Right atrium auricular region (tissue), 2 donors: ENCODE data around the gene GIPC3. TPM values are rescaled to one million over a fixed set of nuclear protein-coding genes. Genes with fewer than 3 reads are reported as not detected.

Source experiments
- DNase-seq: peaks from one replicate; pipeline ENCODE4 v3.0.0-alpha.2; 2019; ENCODE audit warnings: low spot score
- H3K27ac ChIP-seq, 2 donors: fragments of 200-600 bp; sonication (generic); 1 replicate in 1 of 2; 2 replicates in 1 of 2; pipeline ENCODE4 v1.5.1; 2016 to 2019
- H3K27me3 ChIP-seq, 2 donors: fragments of 200-600 bp; sonication (generic); one replicate each; pipeline versions ENCODE4 v1.5.1 to v1.6.0; 2017 to 2019
- H3K36me3 ChIP-seq: fragments of 200-600 bp; sonication (generic); one replicate; pipeline ENCODE4 v1.5.1; 2016
- H3K4me1 ChIP-seq, 2 donors: fragments of 200-600 bp; sonication (generic); one replicate each; pipeline versions ENCODE4 v1.5.1 to v1.6.0; 2017 to 2019
- H3K4me3 ChIP-seq, 2 donors: fragments of 200-600 bp; sonication (generic); 1 replicate in 1 of 2; 2 replicates in 1 of 2; pipeline ENCODE4 v1.5.1; 2017 to 2019; ENCODE audit warnings: mild to moderate bottlenecking in 1 of 2, moderate library complexity in 1 of 2
- H3K9me3 ChIP-seq, 2 donors: fragments of 200-600 bp; sonication (generic); one replicate each; pipeline ENCODE4 v1.5.1; 2019
- total RNA-seq, 2 donors: library from RNA; depleted of rRNA; stranded (reverse); fragments of >200 nt; gene quantifications; one replicate each; pipeline ENCODE4 v1.1.0, GENCODE V29; 2016
- TF ChIP-seq, protein P1 (sequence below), 2 donors: fragments of 200-600 bp; sonication (generic); IDR thresholded peaks; one replicate each; pipeline ENCODE4 v1.5.1; 2019; ENCODE audit warnings: antibody characterized with exemption in 2 of 2

The GIPC3 gene
- total RNA-seq, 2 donors from 2014 or later = 0.96 to 1.5 TPM

DNA sequence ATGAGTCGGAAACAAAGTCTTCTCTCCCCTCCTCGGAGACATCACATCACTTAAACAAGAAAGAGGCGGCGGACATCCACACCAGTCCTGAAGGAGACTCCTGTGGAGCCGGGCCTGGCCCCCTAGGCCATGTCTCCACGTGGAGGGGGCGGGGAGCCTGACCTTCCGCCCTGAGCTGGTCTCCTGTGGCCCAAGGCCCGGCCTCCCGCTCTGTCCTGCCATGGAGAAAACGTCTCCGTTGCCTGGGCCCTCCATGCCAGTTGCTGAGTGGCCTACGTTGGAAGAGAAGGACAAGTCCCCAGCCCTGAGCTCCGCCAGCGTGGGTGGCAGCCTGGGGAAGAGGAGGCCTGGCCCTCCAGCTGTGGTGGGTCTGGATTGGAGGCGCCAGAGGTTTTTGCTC is 46.8 kb downstream of the GIPC3 start:
- Histone ChIP-seq H3K9me3 (no peaks in the 10 kb centered on the region), H3K36me3 (peaks cover 33% of the 10 kb centered on the region), H3K27ac (no peak overlapping the region), H3K4me1 (peaks cover 0 to 4% of the 10 kb centered on the region in 2 donors), H3K4me3 (no peak overlapping the region), H3K27me3 (no peaks in the 10 kb centered on the region)
- TF ChIP-seq, protein P1, sequence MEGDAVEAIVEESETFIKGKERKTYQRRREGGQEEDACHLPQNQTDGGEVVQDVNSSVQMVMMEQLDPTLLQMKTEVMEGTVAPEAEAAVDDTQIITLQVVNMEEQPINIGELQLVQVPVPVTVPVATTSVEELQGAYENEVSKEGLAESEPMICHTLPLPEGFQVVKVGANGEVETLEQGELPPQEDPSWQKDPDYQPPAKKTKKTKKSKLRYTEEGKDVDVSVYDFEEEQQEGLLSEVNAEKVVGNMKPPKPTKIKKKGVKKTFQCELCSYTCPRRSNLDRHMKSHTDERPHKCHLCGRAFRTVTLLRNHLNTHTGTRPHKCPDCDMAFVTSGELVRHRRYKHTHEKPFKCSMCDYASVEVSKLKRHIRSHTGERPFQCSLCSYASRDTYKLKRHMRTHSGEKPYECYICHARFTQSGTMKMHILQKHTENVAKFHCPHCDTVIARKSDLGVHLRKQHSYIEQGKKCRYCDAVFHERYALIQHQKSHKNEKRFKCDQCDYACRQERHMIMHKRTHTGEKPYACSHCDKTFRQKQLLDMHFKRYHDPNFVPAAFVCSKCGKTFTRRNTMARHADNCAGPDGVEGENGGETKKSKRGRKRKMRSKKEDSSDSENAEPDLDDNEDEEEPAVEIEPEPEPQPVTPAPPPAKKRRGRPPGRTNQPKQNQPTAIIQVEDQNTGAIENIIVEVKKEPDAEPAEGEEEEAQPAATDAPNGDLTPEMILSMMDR (IDR thresholded peaks at IDR 0.05) = no peak
- no peak for DNase-seq

- DNase-seq = no peak
- Histone ChIP-seq H3K4me1 (no peaks in the 10 kb centered on the region), H3K36me3 (peaks cover 42% of the 10 kb centered on the region), H3K4me3 (no peak overlapping the region), H3K27me3 (no peaks in the 10 kb centered on the region), H3K27ac (no peak overlapping the region), H3K9me3 (no peaks in the 10 kb centered on the region)
- TF ChIP-seq, protein P1 (IDR thresholded peaks at IDR 0.05) = no peak
These were observed 47.7 kb downstream of the GIPC3 start for GRCh38 chr19:3632739-3633558.

DNA sequence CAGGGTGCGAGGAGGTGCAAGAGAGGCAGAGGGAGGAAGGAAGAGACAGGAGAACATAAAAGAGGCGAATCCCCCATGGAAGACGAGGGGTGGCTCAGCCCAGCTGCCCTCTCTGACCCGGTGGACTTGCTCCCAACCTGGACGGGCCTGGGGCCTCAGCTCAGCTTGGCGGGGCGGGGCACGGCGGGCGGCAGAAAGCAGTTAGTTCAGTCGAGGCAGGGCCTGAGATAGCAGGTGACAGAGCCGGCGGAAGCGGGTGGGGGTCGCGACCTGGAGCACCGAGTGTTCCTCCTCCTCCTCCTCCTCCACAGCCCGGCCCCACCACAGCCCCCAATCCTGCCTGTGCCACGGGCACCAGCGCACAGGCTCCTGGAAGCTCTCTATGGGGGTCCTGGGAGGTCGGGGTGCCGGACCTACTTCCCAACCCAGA is 48.3 kb downstream of the GIPC3 start:
- Histone ChIP-seq H3K36me3 (peaks cover 48% of the 10 kb centered on the region), H3K4me3 (no peak overlapping the region), H3K4me1 (no peaks in the 10 kb centered on the region), H3K27me3 (no peaks in the 10 kb centered on the region), H3K27ac (no peak overlapping the region), H3K9me3 (no peaks in the 10 kb centered on the region)
- TF ChIP-seq, protein P1 (IDR thresholded peaks at IDR 0.05) = no peak
- no peak for DNase-seq

GRCh38 chr19:3634496-3635045 is 49.3 kb downstream of the GIPC3 start:
- Histone ChIP-seq H3K4me3 (no peak overlapping the region), H3K27me3 (no peaks in the 10 kb centered on the region), H3K9me3 (no peaks in the 10 kb centered on the region), H3K27ac (no peak overlapping the region), H3K36me3 (peaks cover 58% of the 10 kb centered on the region), H3K4me1 (no peaks in the 10 kb centered on the region)
- no peak for DNase-seq
- TF ChIP-seq, protein P1 (IDR thresholded peaks at IDR 0.05) = no peak

DNA sequence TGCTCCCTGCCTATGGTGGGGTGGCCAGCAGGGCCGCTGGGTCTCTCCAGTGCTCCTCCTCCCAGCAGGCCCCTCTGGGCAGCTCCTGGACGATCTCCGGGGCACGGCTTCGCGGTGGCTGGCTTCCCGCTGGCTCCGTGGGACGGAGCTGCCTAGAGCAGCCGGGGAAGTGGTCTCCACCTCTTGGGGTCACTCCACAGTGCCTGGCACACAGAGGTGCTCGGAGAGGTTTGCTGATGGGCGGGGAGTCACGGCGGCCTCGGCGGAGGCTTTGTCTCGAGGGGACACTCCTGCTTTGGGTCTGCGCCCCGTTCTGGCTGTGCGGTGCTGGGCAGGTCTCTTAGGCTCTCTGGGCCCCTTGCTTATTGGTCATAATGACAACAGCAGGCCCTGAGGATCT is 51.2 kb downstream of the GIPC3 start:
- no peaks in the 10 kb centered on the region for H3K9me3 ChIP-seq
- no peak overlapping the region for H3K4me3 ChIP-seq
- DNase-seq = no peak
- TF ChIP-seq, protein P1 (IDR thresholded peaks at IDR 0.05) = no peak
- no peaks in the 10 kb centered on the region for H3K27me3 ChIP-seq
- peaks cover 67% of the 10 kb centered on the region for H3K36me3 ChIP-seq
- no peaks in the 10 kb centered on the region for H3K4me1 ChIP-seq
- H3K27ac ChIP-seq = no peak overlapping the region
